GM19035 (cell line): Measurements from ENCODE around the gene SPEN.
"Not testable (repeated sequence)": the region's sequence is repeated elsewhere in the genome, so short reads cannot be mapped to it uniquely, and the experiment has no call there.

Experiments
- ATAC-seq: cut with Tn5 transposase; IDR thresholded peaks from one replicate; pipeline ENCODE4 v1.9.1; 2021; ENCODE audit not compliant: unreplicated experiment

The SPEN gene

DNA sequence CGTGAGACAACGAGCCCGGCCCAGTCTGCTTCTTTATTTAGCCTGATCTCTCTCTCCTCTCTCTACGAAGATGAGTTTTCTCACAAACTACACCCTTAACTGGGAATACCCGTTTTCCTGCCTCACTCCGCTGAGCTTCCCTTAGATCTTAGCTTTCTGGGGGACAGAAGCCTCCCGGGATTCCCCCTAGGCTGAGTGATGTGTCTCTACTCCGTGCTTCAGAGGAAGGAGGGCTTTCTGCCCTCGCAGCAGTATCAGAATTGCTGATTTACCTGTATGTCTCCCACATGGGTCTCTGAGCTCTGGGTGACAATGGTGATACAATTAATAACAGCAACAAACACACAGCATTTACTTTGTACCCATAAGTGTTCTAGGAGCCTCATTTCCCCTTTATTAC lies 127.3 kb downstream of the SPEN start:
- ATAC-seq = peak; percentile 38

DNA sequence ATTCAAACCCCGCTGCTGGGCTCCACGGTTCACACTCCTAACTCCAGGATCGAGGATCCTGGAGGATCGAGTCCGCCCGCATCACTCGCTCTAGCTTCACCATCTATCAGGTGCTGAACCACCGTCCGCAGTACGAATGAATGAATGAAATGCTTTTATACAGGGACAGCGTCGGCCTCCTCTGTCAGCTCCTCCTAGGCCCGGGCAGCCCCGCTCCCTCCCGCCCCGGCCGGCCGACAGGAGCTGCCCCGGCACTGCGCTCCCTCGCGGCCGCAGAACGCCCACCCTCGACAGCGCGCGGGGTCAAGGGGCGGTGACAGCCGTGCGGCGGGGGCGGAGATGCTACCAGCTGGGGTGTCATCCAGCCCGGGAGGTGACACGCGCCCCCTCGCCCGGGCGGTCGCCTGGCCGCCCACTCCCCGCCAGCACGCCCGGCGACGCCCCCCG lies 127.9 kb downstream of the SPEN start:
- peak; percentile 54 for ATAC-seq

DNA sequence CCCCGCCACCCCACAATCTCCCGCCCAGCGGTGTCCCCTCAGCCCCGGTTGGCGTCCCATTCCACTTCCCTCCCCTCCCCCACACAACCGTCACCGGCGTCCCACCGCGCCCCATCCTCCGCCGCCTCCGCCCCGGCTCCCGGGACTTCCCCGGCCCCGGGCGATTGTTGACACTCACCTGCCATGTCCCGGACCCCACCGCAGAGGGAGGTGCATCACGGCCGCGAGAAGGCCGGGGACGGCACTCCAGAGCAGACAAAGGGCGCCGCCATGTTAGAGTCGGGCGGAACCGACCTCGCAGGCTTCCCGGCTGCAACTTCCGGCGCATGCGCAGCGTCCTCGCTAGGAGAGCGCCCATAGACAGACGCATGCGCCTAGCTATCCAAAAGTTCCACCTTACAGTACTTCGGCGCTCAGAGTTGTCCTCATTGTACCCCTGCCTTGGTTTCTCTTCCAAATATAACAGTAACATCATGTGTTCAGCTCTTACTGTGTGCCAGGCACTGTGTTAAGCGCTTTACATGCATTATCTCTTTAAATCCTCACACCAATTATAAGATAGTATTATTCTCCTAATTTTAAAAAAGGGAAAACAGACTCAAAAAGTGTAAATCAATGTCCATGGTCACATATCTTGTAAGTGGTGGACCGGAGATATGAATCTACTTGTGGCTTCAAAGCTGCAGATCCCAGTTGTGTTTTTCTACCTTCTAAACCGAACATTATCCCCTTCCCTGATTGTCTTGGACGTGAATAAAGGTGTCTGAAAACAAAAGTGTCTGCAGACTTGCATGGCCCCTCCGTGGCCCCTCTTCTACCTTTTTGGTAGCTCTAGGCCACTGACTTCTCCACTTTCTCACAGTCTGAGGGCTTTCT lies 128.5 kb downstream of the SPEN start, which contains the start of gene ZBTB17:
TSS of gene ZBTB17 (minus strand) at position 297 of the 876 bp plus-strand sequence. CDS start 27,606 bp downstream, outside the sequence.
- ATAC-seq = peak; percentile 85

DNA sequence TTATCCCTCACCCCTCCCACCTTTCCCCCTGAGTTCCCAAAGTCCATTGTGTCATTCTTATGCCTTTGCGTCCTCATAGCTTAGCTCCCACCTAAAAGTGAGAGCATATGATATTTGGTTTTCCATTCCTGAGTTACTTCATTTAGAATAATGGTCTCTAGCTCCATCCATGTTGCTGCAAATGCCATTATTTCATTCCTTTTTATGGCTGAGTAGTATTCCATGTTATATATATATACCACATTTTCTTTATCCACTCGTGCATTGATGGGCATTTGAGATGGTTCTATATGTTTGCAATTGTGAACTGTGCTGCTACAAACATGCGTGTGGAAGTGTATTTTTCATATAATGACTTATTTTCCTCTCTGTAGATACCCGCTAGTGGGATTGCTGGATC lies 130.4 kb downstream of the SPEN start:
- not testable (repeated sequence) for ATAC-seq

DNA sequence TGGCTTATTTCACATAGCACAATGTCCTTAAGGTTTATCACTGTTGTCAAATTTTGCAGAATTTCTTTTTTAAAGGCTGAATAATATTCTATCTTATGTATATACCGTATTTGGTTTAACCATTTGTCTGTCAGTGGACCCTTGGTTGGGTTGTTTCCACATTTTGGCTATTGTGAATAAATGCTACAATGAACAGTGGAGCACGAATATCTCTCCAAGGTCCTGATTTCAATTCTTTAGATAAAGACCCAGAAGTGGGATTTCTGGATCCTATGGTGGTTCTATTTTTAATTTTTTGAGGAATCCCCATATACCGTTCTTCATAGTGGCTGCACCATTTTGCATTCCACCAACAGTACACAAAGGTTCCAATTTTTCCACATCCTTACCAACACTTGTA lies 134.2 kb downstream of the SPEN start:
- no peak for ATAC-seq

DNA sequence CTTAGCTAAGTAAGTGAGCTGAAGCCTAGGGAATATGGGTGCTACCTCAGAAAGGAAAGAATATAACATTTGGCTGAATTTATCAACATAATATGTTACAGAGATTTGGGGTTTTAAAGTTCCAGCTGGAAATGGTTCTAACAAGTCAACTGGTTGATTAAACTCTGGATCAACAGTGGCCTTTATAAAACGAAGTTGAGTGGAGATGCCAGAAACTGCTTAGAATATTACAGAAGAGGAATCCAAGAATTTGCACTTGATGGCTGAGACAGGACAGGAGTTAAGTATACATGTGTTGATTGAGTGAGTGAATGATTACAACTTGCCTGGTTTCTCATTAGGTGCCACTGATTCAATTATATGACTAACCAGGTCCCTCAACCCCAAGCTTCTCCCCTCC lies 135.8 kb downstream of the SPEN start:
- ATAC-seq = no peak

DNA sequence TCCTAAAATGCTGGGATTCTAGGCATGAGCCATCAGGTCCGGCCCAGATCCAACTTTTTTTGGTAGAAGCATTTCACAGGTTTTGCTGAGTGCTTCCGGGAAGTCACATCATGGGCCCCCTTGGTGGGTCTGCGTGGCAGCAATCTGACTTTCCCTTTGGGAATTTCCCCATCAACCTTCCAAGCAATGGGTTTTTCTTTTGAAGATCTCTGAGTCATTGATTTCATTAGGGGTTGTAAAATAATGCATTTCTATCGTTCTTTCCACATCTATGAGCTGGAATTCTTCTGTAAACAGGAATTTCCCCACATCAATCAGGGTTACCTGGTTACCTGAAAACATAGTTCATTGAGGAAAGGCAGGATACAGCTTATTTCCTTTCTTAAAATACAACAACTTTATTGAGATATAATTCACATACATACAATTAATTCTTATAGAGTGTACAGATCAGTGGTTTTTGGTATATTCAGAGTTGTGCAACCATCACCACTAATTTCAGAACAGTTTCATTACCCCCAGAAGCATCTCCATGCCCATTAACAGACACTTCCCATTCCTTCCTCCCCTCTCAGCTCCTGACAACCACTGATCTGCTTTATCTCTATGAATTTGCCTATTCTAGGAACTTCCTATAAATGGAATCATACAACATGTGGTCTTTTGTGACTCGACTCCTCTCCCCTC lies 138.2 kb downstream of the SPEN start:
- no peak for ATAC-seq

DNA sequence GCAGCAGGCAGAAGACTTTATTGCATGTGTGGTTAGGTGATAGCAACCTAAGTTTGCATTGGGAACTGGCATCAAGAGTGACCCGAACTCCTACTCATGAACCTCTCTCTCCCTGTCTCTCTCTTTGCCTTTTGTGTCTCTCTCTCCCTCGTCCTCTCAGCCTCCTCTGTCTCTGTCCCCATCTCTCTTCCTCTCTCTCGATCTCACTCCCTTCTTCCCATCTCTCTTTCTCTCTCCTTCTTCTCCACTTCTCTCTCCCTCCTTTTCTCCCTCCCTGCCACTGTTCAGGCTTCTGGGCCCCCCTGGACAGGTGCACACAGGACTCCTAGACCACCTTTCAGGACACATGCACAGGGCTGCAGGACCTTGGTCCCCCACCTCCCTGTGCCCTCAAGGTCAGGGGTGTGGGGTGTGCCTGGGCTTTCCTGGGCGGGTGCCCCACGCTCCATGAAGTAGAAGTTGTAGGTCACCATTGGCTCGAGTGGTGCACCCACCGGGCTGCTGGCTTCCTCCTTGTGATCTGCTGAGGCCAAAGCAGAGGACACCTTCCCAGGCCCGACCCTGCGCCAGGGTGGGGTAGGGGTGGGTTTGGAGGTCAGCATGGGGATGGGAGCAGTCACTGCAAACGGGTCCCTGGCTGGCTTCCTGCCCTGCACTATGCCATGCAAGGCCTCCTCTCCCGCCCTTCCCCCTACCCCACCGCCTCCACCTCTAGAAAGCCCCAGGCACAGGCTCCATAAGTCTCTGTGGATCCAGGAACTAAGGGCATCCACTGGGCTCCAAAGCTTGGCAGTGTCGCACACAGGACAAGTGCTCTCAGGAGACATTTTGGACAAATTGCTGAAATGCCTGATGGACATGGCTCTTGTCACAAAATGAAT lies 141.6 kb downstream of the SPEN start:
- ATAC-seq = no peak

DNA sequence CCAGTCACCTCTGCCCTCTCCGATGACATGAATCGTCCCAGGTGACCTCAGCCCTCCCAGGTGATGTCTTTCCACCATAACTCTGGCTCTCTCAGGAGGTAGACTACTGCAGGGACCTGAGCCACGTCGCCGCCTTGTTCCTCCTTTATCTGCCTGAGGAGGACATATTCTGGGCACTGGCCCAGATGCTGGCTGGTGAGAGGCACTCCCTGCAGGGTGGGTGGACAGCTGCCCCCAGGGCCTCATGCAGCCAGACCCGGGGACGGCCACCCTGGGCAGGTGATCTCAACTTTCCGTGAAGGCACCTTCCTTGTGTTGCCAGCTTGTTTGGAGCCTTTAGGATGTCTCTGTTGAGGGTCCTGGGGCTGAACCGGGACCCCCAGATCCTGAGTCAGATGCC lies 142.3 kb downstream of the SPEN start:
- no peak for ATAC-seq
